ENCODE data around the gene SLC44A1.
A peak's percentile ranks its signal among the peaks of the same experiment; 100 is the strongest.

SLC44A1 gene

GRCh38 chr9:105295201-105295550, 50.7 kb downstream of the SLC44A1 start:
- Histone ChIP-seq H3K27me3 (ENCODE audit: insufficient read depth, low read length) (no peaks in the 10 kb centered on the region), H3K27ac (ENCODE audit: low read depth, low read length) (no peak overlapping the region), H2AK5ac (ENCODE audit: low read length) (no peak overlapping the region), H4K8ac (ENCODE audit: low read depth, low read length) (no peak overlapping the region), H3K79me2 (ENCODE audit: control insufficient read depth, insufficient read depth, low read length, poor library complexity) (peaks cover 2% of the 10 kb centered on the region), H3K4ac (ENCODE audit: low read depth, low read length) (no peak overlapping the region), H3K18ac (ENCODE audit: low read length) (no peak overlapping the region), H2BK120ac (ENCODE audit: insufficient read depth, low read length, poor library complexity) (no peak overlapping the region), H3K36me3 (ENCODE audit: control insufficient read depth in 1 of 2, insufficient read depth in 2 of 2, low read length in 2 of 2) (no peaks in the 10 kb centered on the region), H3K9me3 (ENCODE audit: insufficient read depth, low read depth, low read length) (no peaks in the 10 kb centered on the region), H3K79me1 (ENCODE audit: low read length) (peaks cover 13% of the 10 kb centered on the region), H3K4me1 (ENCODE audit: control insufficient read depth in 1 of 2, insufficient read depth in 2 of 2, low read length in 2 of 2) (peaks cover 6 to 15% of the 10 kb centered on the region in 2 experiments), H2AFZ (ENCODE audit: insufficient read depth, low read length, poor library complexity) (no peak overlapping the region), H3K9ac (ENCODE audit: low read length) (no peak overlapping the region), H3K4me3 (ENCODE audit: low read depth, low read length) (no peak overlapping the region), H3K14ac (ENCODE audit: low read length) (no peak overlapping the region), H2BK5ac (ENCODE audit: low read depth, low read length, poor library complexity) (no peak overlapping the region), H3K23ac (ENCODE audit: low read length) (no peak overlapping the region), H2BK12ac (ENCODE audit: low read length) (no peak overlapping the region), H4K91ac (ENCODE audit: low read depth, low read length) (no peak overlapping the region), H3K4me2 (ENCODE audit: low read length) (no peak overlapping the region), H4K12ac (ENCODE audit: low read depth, low read length) (no peak overlapping the region)
- no peak for DNase-seq
- WGBS (ENCODE audit: extremely low coverage, insufficient coverage, insufficient read length) = no CpG with 5 or more reads among the region's 2 CpGs

GRCh38 chr9:105295986-105296385, 51.5 kb downstream of the SLC44A1 start:
- Histone ChIP-seq H2BK120ac (ENCODE audit: insufficient read depth, low read length, poor library complexity) (peak overlapping the region; percentile 88), H3K18ac (ENCODE audit: low read length) (no peak overlapping the region), H4K12ac (ENCODE audit: low read depth, low read length) (no peak overlapping the region), H3K79me2 (ENCODE audit: control insufficient read depth, insufficient read depth, low read length, poor library complexity) (peaks cover 2% of the 10 kb centered on the region), H4K91ac (ENCODE audit: low read depth, low read length) (peak overlapping the region; percentile 62), H3K79me1 (ENCODE audit: low read length) (peaks cover 13% of the 10 kb centered on the region), H3K36me3 (ENCODE audit: control insufficient read depth in 1 of 2, insufficient read depth in 2 of 2, low read length in 2 of 2) (no peaks in the 10 kb centered on the region), H3K4me3 (ENCODE audit: low read depth, low read length) (no peak overlapping the region), H3K27me3 (ENCODE audit: insufficient read depth, low read length) (no peaks in the 10 kb centered on the region), H2AK5ac (ENCODE audit: low read length) (no peak overlapping the region), H3K4me1 (ENCODE audit: control insufficient read depth in 1 of 2, insufficient read depth in 2 of 2, low read length in 2 of 2) (peaks cover 6 to 15% of the 10 kb centered on the region in 2 experiments), H3K9ac (ENCODE audit: low read length) (no peak overlapping the region), H3K27ac (ENCODE audit: low read depth, low read length) (peak overlapping the region; percentile 25), H3K23ac (ENCODE audit: low read length) (no peak overlapping the region), H3K4ac (ENCODE audit: low read depth, low read length) (no peak overlapping the region), H3K9me3 (ENCODE audit: insufficient read depth, low read depth, low read length) (no peaks in the 10 kb centered on the region), H3K14ac (ENCODE audit: low read length) (no peak overlapping the region), H2AFZ (ENCODE audit: insufficient read depth, low read length, poor library complexity) (no peak overlapping the region), H3K4me2 (ENCODE audit: low read length) (no peak overlapping the region), H4K8ac (ENCODE audit: low read depth, low read length) (no peak overlapping the region), H2BK12ac (ENCODE audit: low read length) (no peak overlapping the region), H2BK5ac (ENCODE audit: low read depth, low read length, poor library complexity) (no peak overlapping the region)
- DNase-seq = no peak
- no CpG with 5 or more reads among the region's 4 CpGs for WGBS (ENCODE audit: extremely low coverage, insufficient coverage, insufficient read length)

GRCh38 chr9:105296445-105296844, 52.0 kb downstream of the SLC44A1 start:
- Histone ChIP-seq H3K27ac (ENCODE audit: low read depth, low read length) (no peak overlapping the region), H3K79me2 (ENCODE audit: control insufficient read depth, insufficient read depth, low read length, poor library complexity) (peaks cover 2% of the 10 kb centered on the region), H4K12ac (ENCODE audit: low read depth, low read length) (no peak overlapping the region), H3K4me3 (ENCODE audit: low read depth, low read length) (no peak overlapping the region), H2BK12ac (ENCODE audit: low read length) (no peak overlapping the region), H3K36me3 (ENCODE audit: control insufficient read depth in 1 of 2, insufficient read depth in 2 of 2, low read length in 2 of 2) (no peaks in the 10 kb centered on the region), H3K79me1 (ENCODE audit: low read length) (peaks cover 10% of the 10 kb centered on the region), H3K9ac (ENCODE audit: low read length) (no peak overlapping the region), H3K4me2 (ENCODE audit: low read length) (no peak overlapping the region), H2AK5ac (ENCODE audit: low read length) (no peak overlapping the region), H3K27me3 (ENCODE audit: insufficient read depth, low read length) (no peaks in the 10 kb centered on the region), H3K14ac (ENCODE audit: low read length) (no peak overlapping the region), H2BK120ac (ENCODE audit: insufficient read depth, low read length, poor library complexity) (no peak overlapping the region), H4K91ac (ENCODE audit: low read depth, low read length) (no peak overlapping the region), H2BK5ac (ENCODE audit: low read depth, low read length, poor library complexity) (no peak overlapping the region), H3K4me1 (ENCODE audit: control insufficient read depth in 1 of 2, insufficient read depth in 2 of 2, low read length in 2 of 2) (peaks cover 6 to 11% of the 10 kb centered on the region in 2 experiments), H2AFZ (ENCODE audit: insufficient read depth, low read length, poor library complexity) (no peak overlapping the region), H3K18ac (ENCODE audit: low read length) (no peak overlapping the region), H3K23ac (ENCODE audit: low read length) (no peak overlapping the region), H3K4ac (ENCODE audit: low read depth, low read length) (no peak overlapping the region), H3K9me3 (ENCODE audit: insufficient read depth, low read depth, low read length) (no peaks in the 10 kb centered on the region), H4K8ac (ENCODE audit: low read depth, low read length) (no peak overlapping the region)
- no CpG with 5 or more reads among the region's 1 CpG for WGBS (ENCODE audit: extremely low coverage, insufficient coverage, insufficient read length)
- no peak for DNase-seq

GRCh38 chr9:105296877-105297287, 52.4 kb downstream of the SLC44A1 start:
- Histone ChIP-seq H3K23ac (ENCODE audit: low read length) (no peak overlapping the region), H3K4me3 (ENCODE audit: low read depth, low read length) (no peak overlapping the region), H3K79me2 (ENCODE audit: control insufficient read depth, insufficient read depth, low read length, poor library complexity) (peaks cover 2% of the 10 kb centered on the region), H2AK5ac (ENCODE audit: low read length) (no peak overlapping the region), H3K18ac (ENCODE audit: low read length) (no peak overlapping the region), H2AFZ (ENCODE audit: insufficient read depth, low read length, poor library complexity) (no peak overlapping the region), H4K12ac (ENCODE audit: low read depth, low read length) (no peak overlapping the region), H3K36me3 (ENCODE audit: control insufficient read depth in 1 of 2, insufficient read depth in 2 of 2, low read length in 2 of 2) (no peaks in the 10 kb centered on the region), H3K9ac (ENCODE audit: low read length) (no peak overlapping the region), H3K27me3 (ENCODE audit: insufficient read depth, low read length) (no peaks in the 10 kb centered on the region), H3K27ac (ENCODE audit: low read depth, low read length) (peak overlapping the region; percentile 85), H4K8ac (ENCODE audit: low read depth, low read length) (no peak overlapping the region), H3K4ac (ENCODE audit: low read depth, low read length) (no peak overlapping the region), H3K14ac (ENCODE audit: low read length) (no peak overlapping the region), H2BK120ac (ENCODE audit: insufficient read depth, low read length, poor library complexity) (no peak overlapping the region), H3K4me2 (ENCODE audit: low read length) (no peak overlapping the region), H4K91ac (ENCODE audit: low read depth, low read length) (no peak overlapping the region), H3K79me1 (ENCODE audit: low read length) (peaks cover 8% of the 10 kb centered on the region), H2BK5ac (ENCODE audit: low read depth, low read length, poor library complexity) (no peak overlapping the region), H3K4me1 (ENCODE audit: control insufficient read depth in 1 of 2, insufficient read depth in 2 of 2, low read length in 2 of 2) (peaks cover 4 to 9% of the 10 kb centered on the region in 2 experiments), H2BK12ac (ENCODE audit: low read length) (no peak overlapping the region), H3K9me3 (ENCODE audit: insufficient read depth, low read depth, low read length) (no peaks in the 10 kb centered on the region)
- peak; percentile 46 to 94 for DNase-seq
- WGBS (ENCODE audit: extremely low coverage, insufficient coverage, insufficient read length) = no CpG with 5 or more reads among the region's 2 CpGs
